Liver (tissue), 3 donors: ENCODE data around the gene CHD9NB.

Source experiments
- EGR1 ChIP-seq, 2 donors: IDR thresholded peaks; 2 replicates each; pipeline ENCODE4 v1.6.1; 2016 to 2018; ENCODE audit warnings: antibody characterized with exemption in 2 of 2, low read depth in 2 of 2
- HNF4G ChIP-seq: IDR thresholded peaks from 2 replicates; pipeline ENCODE4 v1.6.1; 2016; ENCODE audit warnings: antibody characterized with exemption
- JUND ChIP-seq, 2 donors: IDR thresholded peaks; 2 replicates each; pipeline ENCODE4 v1.6.1; 2016; ENCODE audit warnings: antibody characterized with exemption in 2 of 2
- RAD21 ChIP-seq, 2 donors: IDR thresholded peaks; 2 replicates each; pipeline ENCODE4 v1.6.1; 2016; ENCODE audit warnings: antibody characterized with exemption in 2 of 2, mild to moderate bottlenecking in 2 of 2
- RXRA ChIP-seq, 2 donors: IDR thresholded peaks; 2 replicates each; pipeline ENCODE4 v1.6.1; 2017 to 2018; ENCODE audit warnings: antibody characterized with exemption in 2 of 2, mild to moderate bottlenecking in 1 of 2
- SP1 ChIP-seq: IDR thresholded peaks from 2 replicates; pipeline ENCODE4 v1.6.1; 2018; ENCODE audit warnings: antibody characterized with exemption, mild to moderate bottlenecking
- TAF1 ChIP-seq: conservative IDR thresholded peaks from 2 replicates; pipeline ENCODE4 v1.6.1; 2016; ENCODE audit warnings: antibody characterized with exemption, mild to moderate bottlenecking
- TF ChIP-seq, protein P1 (sequence below): fragments of 150-350 bp; IDR thresholded peaks from 2 replicates; pipeline ENCODE4 v1.5.1; 2017; ENCODE audit warnings: improper control_type of control experiment, low read depth, low read length; ENCODE audit not compliant: missing input control
- TF ChIP-seq, protein P2 (sequence below): IDR thresholded peaks from 2 replicates; pipeline ENCODE4 v1.6.1; 2016; ENCODE audit warnings: antibody characterized with exemption, mild to moderate bottlenecking
- TF ChIP-seq, protein P3 (sequence below): IDR thresholded peaks from 2 replicates; pipeline ENCODE4 v1.6.1; 2016; ENCODE audit warnings: antibody characterized with exemption
- donor health status: healthy.
- donor health status: healthy.

DNA sequence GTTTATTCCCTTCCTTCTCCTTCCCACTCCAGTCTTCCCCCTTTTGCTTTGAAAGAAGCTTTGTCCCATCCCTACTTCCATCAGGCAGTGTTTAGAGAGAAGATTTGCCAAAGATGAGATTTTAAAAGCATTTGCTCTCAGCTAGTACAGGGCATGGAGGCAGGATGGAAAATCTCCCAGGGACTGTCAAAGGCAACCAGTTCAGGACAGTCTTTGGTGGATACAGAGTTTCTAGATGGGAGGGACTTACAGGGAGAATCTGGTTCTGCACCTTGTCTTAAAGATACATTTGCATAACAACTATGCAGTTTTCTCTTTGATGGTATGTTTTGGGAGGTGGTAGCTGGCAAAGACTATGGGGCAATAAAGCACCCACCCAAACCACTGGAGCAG is 28.3 kb upstream of the CHD9NB start:
- TF ChIP-seq, protein P1, sequence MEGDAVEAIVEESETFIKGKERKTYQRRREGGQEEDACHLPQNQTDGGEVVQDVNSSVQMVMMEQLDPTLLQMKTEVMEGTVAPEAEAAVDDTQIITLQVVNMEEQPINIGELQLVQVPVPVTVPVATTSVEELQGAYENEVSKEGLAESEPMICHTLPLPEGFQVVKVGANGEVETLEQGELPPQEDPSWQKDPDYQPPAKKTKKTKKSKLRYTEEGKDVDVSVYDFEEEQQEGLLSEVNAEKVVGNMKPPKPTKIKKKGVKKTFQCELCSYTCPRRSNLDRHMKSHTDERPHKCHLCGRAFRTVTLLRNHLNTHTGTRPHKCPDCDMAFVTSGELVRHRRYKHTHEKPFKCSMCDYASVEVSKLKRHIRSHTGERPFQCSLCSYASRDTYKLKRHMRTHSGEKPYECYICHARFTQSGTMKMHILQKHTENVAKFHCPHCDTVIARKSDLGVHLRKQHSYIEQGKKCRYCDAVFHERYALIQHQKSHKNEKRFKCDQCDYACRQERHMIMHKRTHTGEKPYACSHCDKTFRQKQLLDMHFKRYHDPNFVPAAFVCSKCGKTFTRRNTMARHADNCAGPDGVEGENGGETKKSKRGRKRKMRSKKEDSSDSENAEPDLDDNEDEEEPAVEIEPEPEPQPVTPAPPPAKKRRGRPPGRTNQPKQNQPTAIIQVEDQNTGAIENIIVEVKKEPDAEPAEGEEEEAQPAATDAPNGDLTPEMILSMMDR, result no peak
- TF ChIP-seq, protein P2, sequence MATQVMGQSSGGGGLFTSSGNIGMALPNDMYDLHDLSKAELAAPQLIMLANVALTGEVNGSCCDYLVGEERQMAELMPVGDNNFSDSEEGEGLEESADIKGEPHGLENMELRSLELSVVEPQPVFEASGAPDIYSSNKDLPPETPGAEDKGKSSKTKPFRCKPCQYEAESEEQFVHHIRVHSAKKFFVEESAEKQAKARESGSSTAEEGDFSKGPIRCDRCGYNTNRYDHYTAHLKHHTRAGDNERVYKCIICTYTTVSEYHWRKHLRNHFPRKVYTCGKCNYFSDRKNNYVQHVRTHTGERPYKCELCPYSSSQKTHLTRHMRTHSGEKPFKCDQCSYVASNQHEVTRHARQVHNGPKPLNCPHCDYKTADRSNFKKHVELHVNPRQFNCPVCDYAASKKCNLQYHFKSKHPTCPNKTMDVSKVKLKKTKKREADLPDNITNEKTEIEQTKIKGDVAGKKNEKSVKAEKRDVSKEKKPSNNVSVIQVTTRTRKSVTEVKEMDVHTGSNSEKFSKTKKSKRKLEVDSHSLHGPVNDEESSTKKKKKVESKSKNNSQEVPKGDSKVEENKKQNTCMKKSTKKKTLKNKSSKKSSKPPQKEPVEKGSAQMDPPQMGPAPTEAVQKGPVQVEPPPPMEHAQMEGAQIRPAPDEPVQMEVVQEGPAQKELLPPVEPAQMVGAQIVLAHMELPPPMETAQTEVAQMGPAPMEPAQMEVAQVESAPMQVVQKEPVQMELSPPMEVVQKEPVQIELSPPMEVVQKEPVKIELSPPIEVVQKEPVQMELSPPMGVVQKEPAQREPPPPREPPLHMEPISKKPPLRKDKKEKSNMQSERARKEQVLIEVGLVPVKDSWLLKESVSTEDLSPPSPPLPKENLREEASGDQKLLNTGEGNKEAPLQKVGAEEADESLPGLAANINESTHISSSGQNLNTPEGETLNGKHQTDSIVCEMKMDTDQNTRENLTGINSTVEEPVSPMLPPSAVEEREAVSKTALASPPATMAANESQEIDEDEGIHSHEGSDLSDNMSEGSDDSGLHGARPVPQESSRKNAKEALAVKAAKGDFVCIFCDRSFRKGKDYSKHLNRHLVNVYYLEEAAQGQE, result no peak
- TF ChIP-seq, protein P3, sequence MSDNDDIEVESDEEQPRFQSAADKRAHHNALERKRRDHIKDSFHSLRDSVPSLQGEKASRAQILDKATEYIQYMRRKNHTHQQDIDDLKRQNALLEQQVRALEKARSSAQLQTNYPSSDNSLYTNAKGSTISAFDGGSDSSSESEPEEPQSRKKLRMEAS, result no peak
- TF ChIP-seq RXRA (IDR thresholded peaks at IDR 0.05) (no peak), TAF1 (no peak), JUND (IDR thresholded peaks at IDR 0.05) (no peak), HNF4G (no peak), RAD21 (IDR thresholded peaks at IDR 0.05) (no peak), EGR1 (IDR thresholded peaks at IDR 0.05; ENCODE audit: low read depth in 2 of 2) (no peak), SP1 (no peak)
